ENCODE data around the gene DTX1.
"Not testable (repeated sequence)": the region's sequence is repeated elsewhere in the genome, so short reads cannot be mapped to it uniquely, and the experiment has no call there.

Gene DTX1

GRCh38 chr12:113133666-113134065, 77.1 kb downstream of the DTX1 start:
- intact Hi-C loops (cut with DNase I): no loop called here
- DNase-seq: peak in 2 of 10 donors; percentile 17 to 68

- intact Hi-C loops (cut with DNase I): no loop called here
- peak in 2 of 10 donors; percentile 30 to 42 for DNase-seq
Observed at GRCh38 chr12:113134071-113134470, 77.5 kb downstream of the DTX1 start.

GRCh38 chr12:113134521-113134951, 78.0 kb downstream of the DTX1 start:
- peak in 2 of 10 donors; percentile 60 to 76 for DNase-seq
- intact Hi-C loops (cut with DNase I): no loop called here

GRCh38 chr12:113135178-113136127, 78.9 kb downstream of the DTX1 start, which contains the start of gene RASAL1:
Gene RASAL1 (minus strand): TSS chr12:113135761. CDS start chr12:113135462, 299 bp downstream.
- intact Hi-C loops (cut with DNase I): no loop called here
- peak in 9 of 10 donors; percentile 50 to 95 (median 72) for DNase-seq

GRCh38 chr12:113136128-113136989, 79.8 kb downstream of the DTX1 start:
- DNase-seq: peak; percentile 55 to 96 (median 77)
- intact Hi-C loops (cut with DNase I): no loop called here

GRCh38 chr12:113136990-113137511, 80.5 kb downstream of the DTX1 start:
- intact Hi-C loops (cut with DNase I): no loop called here
- peak in 2 of 10 donors; percentile 22 to 76 for DNase-seq

GRCh38 chr12:113137861-113138783, 81.6 kb downstream of the DTX1 start:
- DNase-seq: peak in 2 of 10 donors; percentile 18 to 80
- intact Hi-C loops (cut with DNase I): no loop called here

GRCh38 chr12:113138826-113139225, 82.3 kb downstream of the DTX1 start:
- intact Hi-C loops (cut with DNase I): no loop called here
- DNase-seq: peak in 2 of 10 donors; percentile 51 to 63

GRCh38 chr12:113140706-113141105, 84.2 kb downstream of the DTX1 start:
- intact Hi-C loops (cut with DNase I): no loop called here
- DNase-seq: peak in 2 of 10 donors; percentile 62 to 64

- DNase-seq; intact Hi-C loops (cut with DNase I): not testable (repeated sequence)
Observed at GRCh38 chr12:113141716-113142115, 85.2 kb downstream of the DTX1 start.

- DNase-seq: peak; percentile 84 to 98 (median 92)
- intact Hi-C loops (cut with DNase I): no loop called here
Observed at GRCh38 chr12:113142173-113142885, 85.8 kb downstream of the DTX1 start.

- DNase-seq: peak in 1 of 10 donors; percentile 10
- intact Hi-C loops (cut with DNase I): no loop called here
Observed at GRCh38 chr12:113142886-113143332, 86.4 kb downstream of the DTX1 start.

- no peak for DNase-seq
- intact Hi-C loops (cut with DNase I): no loop called here
Observed at GRCh38 chr12:113143959-113144358, 87.4 kb downstream of the DTX1 start.

- DNase-seq: peak in 2 of 10 donors; percentile 52 to 53
- intact Hi-C loops (cut with DNase I): no loop called here
Observed at GRCh38 chr12:113144806-113145205, 88.3 kb downstream of the DTX1 start.

- intact Hi-C loops (cut with DNase I): no loop called here
- DNase-seq: peak in 1 of 10 donors; percentile 30
Observed at GRCh38 chr12:113145720-113146551, 89.4 kb downstream of the DTX1 start.

- DNase-seq: peak in 1 of 10 donors; percentile 29
- intact Hi-C loops (cut with DNase I): no loop called here
Observed at GRCh38 chr12:113146999-113147398, 90.5 kb downstream of the DTX1 start.

All from posterior cingulate gyrus (tissue), 11 donors.